GM18505 (cell line): ENCODE results near the gene PDE1C.

ENCODE experiments used
- ATAC-seq: cut with Tn5 transposase; IDR thresholded peaks from one replicate; pipeline ENCODE4 v1.9.1; 2021; ENCODE audit not compliant: unreplicated experiment
- POLR2A ChIP-seq: IDR thresholded peaks from 4 replicates; pipeline ENCODE4 v1.6.1; 2011; ENCODE audit warnings: borderline replicate concordance; ENCODE audit not compliant: insufficient read depth, insufficient read length; ENCODE audit errors: extremely low read depth

The PDE1C gene

GRCh38 chr7:32047075-32047474 is 23.1 kb downstream of the PDE1C start:
- no peak for TF ChIP-seq POLR2A
- no peak for ATAC-seq

- ATAC-seq, result no peak
- no peak for TF ChIP-seq POLR2A
Observed at GRCh38 chr7:32045228-32045627, 25.0 kb downstream of the PDE1C start.

GRCh38 chr7:32044739-32045138 is 25.5 kb downstream of the PDE1C start:
- no peak for ATAC-seq
- no peak for TF ChIP-seq POLR2A

GRCh38 chr7:32043688-32044087 is 26.5 kb downstream of the PDE1C start:
- ATAC-seq, result peak; percentile 70
- no peak for TF ChIP-seq POLR2A

GRCh38 chr7:32042900-32043299 is 27.3 kb downstream of the PDE1C start:
- no peak for TF ChIP-seq POLR2A
- no peak for ATAC-seq

GRCh38 chr7:32039000-32039756 is 31.0 kb downstream of the PDE1C start:
- TF ChIP-seq POLR2A, result no peak
- no peak for ATAC-seq

GRCh38 chr7:32037650-32038198 is 32.5 kb downstream of the PDE1C start:
- TF ChIP-seq POLR2A, result no peak
- ATAC-seq, result peak; percentile 90

- no peak for ATAC-seq
- TF ChIP-seq POLR2A, result no peak
Observed at GRCh38 chr7:32036557-32036956, 33.6 kb downstream of the PDE1C start.

GRCh38 chr7:32034052-32034451 is 36.2 kb downstream of the PDE1C start:
- ATAC-seq, result no peak
- TF ChIP-seq POLR2A, result no peak

- ATAC-seq, result no peak
Observed at GRCh38 chr7:32033006-32033405, 37.2 kb downstream of the PDE1C start.

GRCh38 chr7:32032211-32032610 is 38.0 kb downstream of the PDE1C start:
- ATAC-seq, result no peak
- no peak for TF ChIP-seq POLR2A

More at GRCh38 chr7:32033006-32033405, 37.2 kb downstream of the PDE1C start:
- no peak for TF ChIP-seq POLR2A

- no peak for ATAC-seq
- no peak for TF ChIP-seq POLR2A
Observed at GRCh38 chr7:32030904-32031692, 39.1 kb downstream of the PDE1C start.

- TF ChIP-seq POLR2A, result no peak
- no peak for ATAC-seq
Observed at GRCh38 chr7:32026083-32026425, 44.2 kb downstream of the PDE1C start.
